Measurements from ENCODE around the gene XRCC5. TPM values are rescaled to one million over a fixed set of nuclear protein-coding genes. Genes with fewer than 3 reads are reported as not detected.

XRCC5 gene
- total RNA-seq, 1 experiment from 2014 or later: 290 TPM

DNA sequence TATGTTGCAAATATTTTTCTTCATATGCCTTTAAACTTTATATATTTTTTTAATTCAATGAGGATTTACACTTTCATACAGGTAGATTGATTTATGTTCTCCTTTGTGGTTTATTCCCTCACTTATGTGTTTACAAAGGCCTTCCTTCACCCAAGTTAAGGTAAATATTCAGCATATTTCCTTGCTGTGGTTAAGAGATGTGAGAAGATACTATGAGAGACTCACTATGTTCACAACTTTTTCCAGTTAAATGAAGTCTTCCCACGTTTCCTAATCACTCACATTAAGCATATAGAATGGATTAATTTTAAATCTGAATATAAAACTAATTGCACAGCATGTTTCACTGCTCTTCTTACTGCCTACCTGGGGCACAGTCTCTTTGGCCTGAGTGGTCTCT lies 28.1 kb upstream of the XRCC5 start:
- H3K9me3 ChIP-seq (ENCODE audit: low read length): no peaks in the 10 kb centered on the region
- no peaks in the 10 kb centered on the region for H3F3A ChIP-seq (ENCODE audit: low read length, unreplicated experiment)
- no peaks in the 10 kb centered on the region for H4K20me1 ChIP-seq (ENCODE audit: low read length)
- peak overlapping the region; percentile 91 for H2AFZ ChIP-seq (ENCODE audit: low read length)
- peak overlapping the region; percentile 64 for H3K9ac ChIP-seq (ENCODE audit: low read length)
- BruUV-seq (replicated peaks): no TSS peak
- H3K27ac ChIP-seq (ENCODE audit: low read length): no peak overlapping the region
- H3K4me1 ChIP-seq (ENCODE audit: insufficient read depth, low read length): peaks cover 7% of the 10 kb centered on the region; the same call in 1 of the 2 replicates
- intact Hi-C loops (cut with micrococcal nuclease): no loop called here
- H3K36me3 ChIP-seq (ENCODE audit: low read depth, low read length): no peaks in the 10 kb centered on the region
- ATAC-seq: peak; percentile 18
- H3K79me2 ChIP-seq (ENCODE audit: low read length): peaks cover 5% of the 10 kb centered on the region; the same call in 1 of the 2 replicates
- H3K4me2 ChIP-seq (ENCODE audit: low read length): peak overlapping the region; percentile 96
- peak overlapping the region; percentile 77 for H3K4me3 ChIP-seq (ENCODE audit: low read length)
- ChIA-PET POLR2A (ENCODE audit: unreplicated experiment) (interaction anchor here (0.6 kb wide), 1 partner anchor 28 kb away, joined by 5 read pairs; the partner anchor contains the start of gene XRCC5), CTCF (no interaction called here)
- peak; percentile 5 for DNase-seq
- no peaks in the 10 kb centered on the region for H3K9me2 ChIP-seq (replicated peaks; ENCODE audit: low read length)
- H3K27me3 ChIP-seq (ENCODE audit: low read length): no peaks in the 10 kb centered on the region
- TF ChIP-seq CTCF (conservative IDR thresholded peaks at IDR 0.05; ENCODE audit: low read depth, low read length): no peak
- no peak for TF ChIP-seq EZH2phosphoT487 (IDR thresholded peaks at IDR 0.05; ENCODE audit: borderline replicate concordance, low read length)
- TF ChIP-seq EZH2 (IDR thresholded peaks at IDR 0.05; ENCODE audit: low read length, unreplicated experiment): no peak

GRCh38 chr2:216081487-216082116 lies 27.5 kb upstream of the XRCC5 start, which contains the start of the genes PECR and TMEM169:
PECR (minus strand) TSS chr2:216081809; CDS start chr2:216081741, 68 bp downstream.
TMEM169 (plus strand) TSS chr2:216081919; CDS start chr2:216095964, 14,045 bp downstream.
- no peak for TF ChIP-seq EZH2 (IDR thresholded peaks at IDR 0.05; ENCODE audit: low read length, unreplicated experiment)
- no peak for TF ChIP-seq EZH2phosphoT487 (IDR thresholded peaks at IDR 0.05; ENCODE audit: borderline replicate concordance, low read length)
- TF ChIP-seq CTCF (conservative IDR thresholded peaks at IDR 0.05; ENCODE audit: low read depth, low read length): no peak
- H2AFZ ChIP-seq (ENCODE audit: low read length): peak within 1 kb of the TSS; percentile 91
- CTCF ChIA-PET: no interaction called here

More at GRCh38 chr2:216081487-216082116, 27.5 kb upstream of the XRCC5 start, which contains the start of the genes PECR and TMEM169:
- no TSS peak for BruUV-seq (replicated peaks)
- H3K4me2 ChIP-seq (ENCODE audit: low read length): peak within 1 kb of the TSS; percentile 96
- no peaks in the 10 kb centered on the region for H4K20me1 ChIP-seq (ENCODE audit: low read length)
- H3K27ac ChIP-seq (ENCODE audit: low read length): no peak within 1 kb of the TSS
- no peaks in the 10 kb centered on the region for H3K9me3 ChIP-seq (ENCODE audit: low read length)
- H3K9me2 ChIP-seq (replicated peaks; ENCODE audit: low read length): no peaks in the 10 kb centered on the region
- no peaks in the 10 kb centered on the region for H3K36me3 ChIP-seq (ENCODE audit: low read depth, low read length)
- H3K4me1 ChIP-seq (ENCODE audit: insufficient read depth, low read length): peaks cover 7% of the 10 kb centered on the region; the same call in 1 of the 2 replicates
- peak within 1 kb of the TSS; percentile 77 for H3K4me3 ChIP-seq (ENCODE audit: low read length)
- intact Hi-C loops (cut with micrococcal nuclease): no loop called here
- H3F3A ChIP-seq (ENCODE audit: low read length, unreplicated experiment): no peaks in the 10 kb centered on the region
- POLR2A ChIA-PET (ENCODE audit: unreplicated experiment): interaction anchor here (0.6 kb wide), 2 partner anchors 28 to 33 kb away, joined by 3 to 5 read pairs; partner anchors contain the start of gene XRCC5
- peak; percentile 67 for DNase-seq
- H3K79me2 ChIP-seq (ENCODE audit: low read length): peaks cover 5% of the 10 kb centered on the region; the same call in 1 of the 2 replicates
- peak within 1 kb of the TSS; percentile 64 for H3K9ac ChIP-seq (ENCODE audit: low read length)
- ATAC-seq: peak; percentile 93
- H3K27me3 ChIP-seq (ENCODE audit: low read length): no peaks in the 10 kb centered on the region

All from PC-3 (cell line).